Loucy (cell line): ENCODE data around the gene LCMT1.

Source experiments
- H2AFZ ChIP-seq: fragments of 200-600 bp; sonication (generic); 2 replicates; pipeline ENCODE4 v1.6.0; 2016; ENCODE audit warnings: antibody characterized with exemption, mild to moderate bottlenecking, low read length, moderate library complexity
- H3F3A ChIP-seq: fragments of 200-600 bp; 2 replicates; pipeline ENCODE4 v1.6.0; 2016; ENCODE audit warnings: antibody characterized with exemption, low read depth, mild to moderate bottlenecking
- H3K27me3 ChIP-seq: fragments of 200-600 bp; sonication (generic); 2 replicates; pipeline ENCODE4 v1.6.1; 2014; ENCODE audit warnings: low read length, mild to moderate bottlenecking; ENCODE audit not compliant: insufficient read depth, poor library complexity, severe bottlenecking
- H3K36me3 ChIP-seq: fragments of 200-600 bp; sonication (generic); 2 replicates; pipeline ENCODE4 v1.6.1; 2016; ENCODE audit warnings: low read length; ENCODE audit not compliant: insufficient read depth
- H3K4me1 ChIP-seq: fragments of 200-600 bp; sonication (generic); 2 replicates; pipeline ENCODE4 v1.5.1; 2014; ENCODE audit warnings: low read length, mild to moderate bottlenecking; ENCODE audit not compliant: insufficient read depth, poor library complexity, severe bottlenecking
- H3K4me2 ChIP-seq: fragments of 200-600 bp; sonication (generic); 2 replicates; pipeline ENCODE4 v1.6.0; 2014; ENCODE audit warnings: antibody characterized with exemption, low read length, low read depth, mild to moderate bottlenecking; ENCODE audit not compliant: poor library complexity, severe bottlenecking
- H3K4me3 ChIP-seq: fragments of 200-600 bp; sonication (generic); 2 replicates; pipeline ENCODE4 v1.5.1; 2014; ENCODE audit warnings: low read length, mild to moderate bottlenecking, mixed read lengths; ENCODE audit not compliant: poor library complexity, severe bottlenecking
- H3K79me2 ChIP-seq: fragments of 200-600 bp; sonication (generic); 2 replicates; pipeline ENCODE4 v1.6.1; 2014; ENCODE audit warnings: low read length; ENCODE audit not compliant: insufficient read depth
- H3K9ac ChIP-seq: fragments of 200-600 bp; sonication (generic); 2 replicates; pipeline ENCODE4 v1.6.0; 2014; ENCODE audit warnings: mild to moderate bottlenecking, low read depth, low read length, moderate library complexity; ENCODE audit not compliant: poor library complexity, severe bottlenecking
- H3K9me2 ChIP-seq: fragments of 200-600 bp; sonication (generic); replicated peaks from 2 replicates; pipeline ENCODE4 v1.6.1; 2016; ENCODE audit warnings: low read depth, low read length, mixed read lengths
- H3K9me3 ChIP-seq: fragments of 200-600 bp; sonication (generic); 2 replicates; pipeline ENCODE4 v1.6.1; 2014; ENCODE audit warnings: mild to moderate bottlenecking, antibody characterized with exemption, low read length, low read depth; ENCODE audit not compliant: insufficient read depth
- H4K20me1 ChIP-seq: fragments of 200-600 bp; sonication (generic); 2 replicates; pipeline ENCODE4 v1.6.0; 2014; ENCODE audit warnings: antibody characterized with exemption, low read length, mild to moderate bottlenecking; ENCODE audit not compliant: insufficient read depth, poor library complexity, severe bottlenecking
- EZH2phosphoT487 ChIP-seq: fragments of 200-600 bp; IDR thresholded peaks from 2 replicates; pipeline ENCODE4 v1.6.1; 2018; ENCODE audit warnings: antibody characterized with exemption, mild to moderate bottlenecking, moderate library complexity, borderline replicate concordance
- TF ChIP-seq, protein P1 (sequence below): fragments of 200-600 bp; sonication (generic); conservative IDR thresholded peaks from 2 replicates; pipeline ENCODE4 v1.5.1; 2014; ENCODE audit warnings: mild to moderate bottlenecking, antibody characterized with exemption, low read length

The LCMT1 gene

DNA sequence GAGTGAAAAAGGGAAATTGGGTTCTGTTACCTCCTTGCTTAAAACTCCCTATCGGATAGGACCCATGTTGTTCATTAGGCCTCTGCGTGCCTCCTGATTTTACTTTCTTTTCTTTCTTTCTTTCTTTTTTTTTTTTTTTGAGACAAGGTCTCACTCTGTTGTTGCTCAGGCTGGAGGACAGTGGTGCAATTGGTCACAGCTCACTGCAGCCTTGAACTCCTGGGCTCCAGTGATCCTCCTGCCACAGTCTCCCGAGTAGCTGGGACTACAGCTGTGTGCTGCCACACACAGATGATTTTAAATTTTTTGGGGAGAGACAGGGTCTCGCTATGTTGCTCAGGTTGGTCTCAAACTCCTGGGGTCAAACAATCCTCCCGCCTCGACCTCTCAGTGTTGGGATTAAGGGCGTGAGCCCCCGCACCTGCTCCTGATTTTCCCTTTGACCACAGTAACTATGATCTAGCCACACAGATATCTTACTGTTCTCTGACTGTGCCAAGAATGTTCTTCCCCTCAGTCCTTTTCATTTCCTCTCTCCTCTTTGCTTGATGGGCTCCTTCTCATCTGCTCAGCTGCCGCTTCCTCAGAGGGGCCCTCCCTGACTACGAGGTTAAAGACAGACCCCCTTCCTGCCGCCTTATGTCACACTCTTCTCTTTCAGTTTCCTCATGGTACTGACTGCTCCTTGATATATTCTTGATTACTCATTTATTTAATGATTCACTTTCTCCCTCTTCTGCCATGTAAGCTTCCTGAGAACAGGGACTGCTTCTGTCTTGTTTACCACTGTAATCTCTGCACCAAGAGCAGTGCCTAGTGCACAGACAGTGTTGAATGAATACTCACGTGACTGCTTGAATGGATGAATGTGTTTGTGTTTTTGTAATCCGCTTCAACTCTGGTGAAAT, 44.3 kb downstream of the LCMT1 start:
- Histone ChIP-seq H3K79me2 (no peaks in the 10 kb centered on the region), H3K4me2 (no peak overlapping the region), H3F3A (no peaks in the 10 kb centered on the region), H4K20me1 (no peaks in the 10 kb centered on the region), H2AFZ (no peak overlapping the region), H3K4me3 (no peak overlapping the region), H3K9ac (no peak overlapping the region), H3K9me2 (no peaks in the 10 kb centered on the region), H3K4me1 (no peaks in the 10 kb centered on the region), H3K9me3 (no peaks in the 10 kb centered on the region), H3K27me3 (no peaks in the 10 kb centered on the region), H3K36me3 (peaks cover 29% of the 10 kb centered on the region; the same call in 1 of the 2 replicates)
- no peak for TF ChIP-seq EZH2phosphoT487
- TF ChIP-seq, protein P1, sequence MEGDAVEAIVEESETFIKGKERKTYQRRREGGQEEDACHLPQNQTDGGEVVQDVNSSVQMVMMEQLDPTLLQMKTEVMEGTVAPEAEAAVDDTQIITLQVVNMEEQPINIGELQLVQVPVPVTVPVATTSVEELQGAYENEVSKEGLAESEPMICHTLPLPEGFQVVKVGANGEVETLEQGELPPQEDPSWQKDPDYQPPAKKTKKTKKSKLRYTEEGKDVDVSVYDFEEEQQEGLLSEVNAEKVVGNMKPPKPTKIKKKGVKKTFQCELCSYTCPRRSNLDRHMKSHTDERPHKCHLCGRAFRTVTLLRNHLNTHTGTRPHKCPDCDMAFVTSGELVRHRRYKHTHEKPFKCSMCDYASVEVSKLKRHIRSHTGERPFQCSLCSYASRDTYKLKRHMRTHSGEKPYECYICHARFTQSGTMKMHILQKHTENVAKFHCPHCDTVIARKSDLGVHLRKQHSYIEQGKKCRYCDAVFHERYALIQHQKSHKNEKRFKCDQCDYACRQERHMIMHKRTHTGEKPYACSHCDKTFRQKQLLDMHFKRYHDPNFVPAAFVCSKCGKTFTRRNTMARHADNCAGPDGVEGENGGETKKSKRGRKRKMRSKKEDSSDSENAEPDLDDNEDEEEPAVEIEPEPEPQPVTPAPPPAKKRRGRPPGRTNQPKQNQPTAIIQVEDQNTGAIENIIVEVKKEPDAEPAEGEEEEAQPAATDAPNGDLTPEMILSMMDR: no peak

DNA sequence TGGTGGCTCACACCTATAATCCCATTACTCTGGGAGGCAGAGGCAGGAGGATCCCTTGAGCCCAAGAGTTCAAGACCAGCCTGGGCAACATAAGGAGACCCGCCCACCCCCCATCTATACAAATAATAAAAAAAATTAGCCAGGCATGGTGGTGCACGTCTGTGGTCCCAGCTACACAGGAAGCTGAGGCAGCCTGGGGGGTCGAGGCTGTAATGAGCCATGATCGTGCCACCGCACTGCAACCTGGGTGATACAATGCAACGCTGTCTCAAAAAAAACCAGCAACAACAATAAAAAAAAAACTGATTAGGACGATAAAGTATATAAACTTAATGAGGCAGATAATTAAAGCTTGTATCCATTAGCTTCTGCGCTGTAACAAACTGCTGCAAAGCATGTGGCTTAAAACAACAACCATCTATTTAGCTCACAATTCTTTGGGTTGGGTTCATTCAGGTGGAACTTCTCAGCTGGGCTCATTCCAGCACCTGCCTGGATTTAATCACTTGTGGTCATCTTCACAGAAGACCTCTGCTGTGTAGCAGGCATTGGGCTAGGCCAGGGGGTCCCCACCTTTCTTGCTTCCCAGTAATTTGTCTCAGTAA, 45.8 kb downstream of the LCMT1 start:
- peaks cover 35% of the 10 kb centered on the region; the same call in 1 of the 2 replicates for H3K36me3 ChIP-seq
- H4K20me1 ChIP-seq: no peaks in the 10 kb centered on the region
- no peak overlapping the region for H3K4me3 ChIP-seq
- H3K4me1 ChIP-seq: no peaks in the 10 kb centered on the region
- no peak overlapping the region for H2AFZ ChIP-seq
- no peak overlapping the region for H3K4me2 ChIP-seq
- no peaks in the 10 kb centered on the region for H3K27me3 ChIP-seq
- no peaks in the 10 kb centered on the region for H3F3A ChIP-seq
- TF ChIP-seq, protein P1: no peak
- TF ChIP-seq EZH2phosphoT487: no peak
- no peak overlapping the region for H3K9ac ChIP-seq
- no peaks in the 10 kb centered on the region for H3K79me2 ChIP-seq
- H3K9me3 ChIP-seq: no peaks in the 10 kb centered on the region
- no peaks in the 10 kb centered on the region for H3K9me2 ChIP-seq

DNA sequence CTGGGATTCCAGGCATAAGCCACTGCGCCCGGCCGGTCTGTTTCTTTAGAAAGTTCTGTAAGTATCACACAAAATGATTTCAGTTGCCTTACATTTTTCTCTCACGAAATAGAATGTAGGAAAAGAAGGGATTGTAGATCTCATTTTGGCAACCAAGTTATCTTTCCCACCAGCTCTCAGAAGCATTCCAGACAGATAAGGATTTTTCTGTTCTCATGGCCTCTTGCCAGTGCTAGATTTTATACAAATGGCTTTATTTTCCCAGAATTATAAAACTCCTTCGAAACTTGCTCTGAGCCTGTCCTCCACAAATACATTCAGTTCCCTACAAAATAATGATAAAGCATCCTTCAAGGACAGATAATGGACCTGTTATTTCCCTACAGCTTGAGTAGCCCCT, 46.9 kb downstream of the LCMT1 start:
- no peak overlapping the region for H3K9ac ChIP-seq

More for the DNA sequence above, 46.9 kb downstream of the LCMT1 start:
- Histone ChIP-seq H3K9me3 (no peaks in the 10 kb centered on the region), H3K79me2 (no peaks in the 10 kb centered on the region), H3K9me2 (no peaks in the 10 kb centered on the region), H3K4me3 (no peak overlapping the region), H2AFZ (no peak overlapping the region), H4K20me1 (no peaks in the 10 kb centered on the region), H3K4me1 (no peaks in the 10 kb centered on the region), H3K27me3 (no peaks in the 10 kb centered on the region), H3K36me3 (peaks cover 28% of the 10 kb centered on the region; the same call in 1 of the 2 replicates), H3F3A (no peaks in the 10 kb centered on the region), H3K4me2 (no peak overlapping the region)
- TF ChIP-seq, protein P1: no peak
- no peak for TF ChIP-seq EZH2phosphoT487
